ENCODE results near the gene PVALEF.

PVALEF gene

DNA sequence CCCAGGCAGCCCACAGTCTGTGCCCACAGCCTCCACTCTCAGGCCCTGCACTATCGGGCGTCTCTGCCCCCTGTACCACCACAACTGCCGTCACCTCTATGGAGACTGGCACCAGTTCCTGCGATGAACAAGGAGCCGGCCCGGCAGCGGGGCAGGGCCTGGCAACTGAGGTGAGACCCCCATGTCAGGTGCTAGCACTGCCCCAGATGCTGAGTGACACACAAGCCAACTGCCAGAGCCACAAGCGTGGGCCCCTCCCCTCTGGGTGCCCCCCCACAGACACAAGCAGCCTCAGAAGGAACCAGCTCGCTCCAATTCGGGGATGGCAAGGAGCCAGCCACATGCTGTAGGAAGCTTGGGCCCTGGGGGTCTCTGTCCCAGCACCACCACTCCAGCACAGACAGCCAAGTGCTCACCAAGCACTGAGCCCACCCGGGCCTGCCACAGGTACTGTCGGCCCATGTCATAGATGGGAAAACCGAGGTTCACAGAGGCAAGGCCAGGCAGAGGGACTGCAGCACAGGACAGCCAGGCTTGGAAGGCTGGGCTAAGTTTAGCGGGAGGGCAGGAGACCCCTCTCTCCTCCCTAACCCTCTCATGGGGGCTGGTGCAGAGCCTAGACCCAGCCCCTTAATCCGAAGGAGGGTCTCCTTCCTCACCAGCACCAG is 1.5 kb upstream of the PVALEF start:
- no peak for DNase-seq

DNA sequence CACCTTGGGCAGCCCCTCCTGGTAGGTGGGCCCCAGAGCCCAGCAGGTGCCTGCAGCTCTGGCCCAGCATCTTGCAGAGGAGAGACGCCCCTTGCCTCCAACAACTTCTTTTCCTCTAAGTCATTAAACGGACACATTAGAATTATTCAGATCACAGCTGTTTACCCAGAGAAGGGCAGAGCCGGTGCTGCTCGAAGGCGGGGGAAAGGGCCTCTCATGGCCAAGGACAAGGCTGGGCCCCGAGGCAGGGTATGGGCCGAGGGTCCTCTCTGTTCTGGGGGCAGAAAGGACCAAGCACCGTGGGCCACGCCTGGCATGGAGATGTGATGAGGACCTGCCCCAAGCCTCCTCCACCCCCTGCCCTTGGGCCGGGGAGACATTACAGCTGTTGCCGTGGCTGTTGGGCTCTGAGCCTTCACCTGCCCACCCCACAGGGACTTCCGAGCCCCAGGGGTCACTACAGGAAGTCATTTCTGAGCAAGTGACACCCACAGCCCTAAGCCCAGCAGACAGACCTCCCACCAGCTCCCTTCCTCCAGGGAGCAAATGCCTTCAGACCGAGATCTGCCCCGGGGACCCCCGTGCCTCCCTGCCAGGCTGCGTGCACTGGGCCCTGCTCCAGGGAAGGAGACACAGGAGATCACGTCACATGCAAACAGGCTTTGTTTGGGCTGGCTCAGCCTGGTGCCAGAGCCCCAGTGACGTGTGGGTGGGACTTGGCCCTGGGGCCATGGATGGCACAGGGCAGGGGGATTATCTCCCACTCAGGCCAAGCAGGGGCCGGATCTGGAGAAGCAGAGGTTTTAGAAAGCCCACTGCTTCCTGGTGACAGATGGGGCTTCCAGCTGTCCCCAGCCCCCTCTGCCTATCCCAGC is 699 bp upstream of the PVALEF start:
- no peak for DNase-seq

DNA sequence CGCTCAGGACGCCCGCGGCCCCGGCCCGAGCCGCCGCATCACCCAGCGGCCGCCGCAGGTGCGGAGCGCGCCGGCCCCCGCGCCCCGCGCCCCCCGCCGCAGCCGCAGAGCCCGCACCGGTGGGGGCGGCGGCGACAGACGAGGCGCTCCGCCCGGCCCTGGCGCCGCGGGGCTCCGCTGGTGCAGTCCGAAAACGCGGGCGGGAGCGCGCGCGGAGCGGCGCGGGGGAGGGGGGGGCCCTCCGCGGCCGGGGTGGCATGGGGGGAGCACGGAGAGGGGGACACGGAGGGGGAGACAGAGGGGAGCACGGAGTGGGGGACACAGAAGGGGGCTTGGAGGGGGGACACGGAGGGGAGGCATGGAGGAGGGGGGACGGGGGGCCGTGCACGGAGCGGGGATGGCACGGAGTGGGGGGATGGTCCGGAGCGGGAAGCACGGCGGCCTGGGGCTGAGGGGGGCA is 756 bp downstream of the PVALEF start, which contains the start of gene AATK:
TSS of gene AATK (minus strand) at position 189 of the 460 bp plus-strand sequence. CDS start 229 bp downstream, outside the sequence.
- DNase-seq: no peak

DNA sequence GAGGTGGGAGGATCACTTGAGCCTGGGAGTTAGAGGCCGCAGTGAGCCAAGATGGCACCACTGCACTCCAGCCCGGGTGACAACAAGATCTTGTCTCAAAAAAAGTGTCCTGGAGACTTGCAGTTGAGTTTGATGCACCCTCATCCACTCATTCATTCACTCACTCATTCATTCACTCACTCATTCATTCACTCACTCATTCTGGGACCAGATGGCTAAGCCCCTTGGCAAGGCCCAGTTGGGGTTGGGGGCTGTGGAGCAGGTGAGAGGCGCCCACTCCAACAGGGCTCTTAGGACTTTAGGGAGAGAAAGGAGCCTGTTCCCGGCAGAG is 1.9 kb downstream of the PVALEF start:
- DNase-seq: no peak

DNA sequence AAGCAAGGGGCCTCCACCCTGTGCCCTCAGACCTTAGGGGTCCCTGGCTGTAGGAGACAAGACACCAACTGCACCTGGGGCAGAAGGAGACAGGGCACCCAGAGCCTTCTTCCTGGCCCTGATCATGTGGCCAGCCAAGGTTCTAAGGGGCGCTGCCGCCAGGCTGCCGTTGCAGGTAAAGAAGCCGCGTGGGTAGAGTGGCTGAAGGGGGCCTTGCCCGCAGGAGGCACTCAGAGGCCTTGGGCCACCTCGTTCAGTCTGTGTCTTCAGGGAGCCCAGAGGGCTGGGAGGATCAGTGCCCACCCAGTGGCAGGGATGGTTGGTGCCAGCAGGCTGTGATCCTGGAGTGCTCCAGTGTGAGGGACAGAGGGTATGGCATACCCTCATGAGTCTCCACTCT is 2.3 kb downstream of the PVALEF start:
- DNase-seq: no peak

DNA sequence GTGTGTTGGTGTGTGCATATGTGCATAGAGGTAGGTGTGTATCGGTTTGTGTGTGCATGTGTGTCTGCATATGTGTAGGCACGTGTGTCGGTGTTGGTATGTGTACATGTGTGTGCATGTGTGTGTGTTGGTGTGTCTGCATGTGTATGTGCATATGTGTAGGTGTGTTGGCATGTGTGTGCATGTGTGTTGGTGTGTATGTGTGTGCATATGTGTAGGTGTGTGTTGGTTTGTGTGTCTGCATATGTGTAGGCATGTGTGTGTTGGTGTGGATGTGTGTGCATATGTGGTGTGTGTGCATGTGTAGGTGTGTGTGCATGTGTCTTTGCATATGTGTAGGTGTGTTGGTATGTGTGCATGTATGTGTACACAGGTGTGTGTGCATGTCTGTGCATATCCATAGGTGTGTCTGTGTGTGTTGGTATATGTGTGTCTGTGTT is 4.6 kb downstream of the PVALEF start:
- DNase-seq: no peak

DNA sequence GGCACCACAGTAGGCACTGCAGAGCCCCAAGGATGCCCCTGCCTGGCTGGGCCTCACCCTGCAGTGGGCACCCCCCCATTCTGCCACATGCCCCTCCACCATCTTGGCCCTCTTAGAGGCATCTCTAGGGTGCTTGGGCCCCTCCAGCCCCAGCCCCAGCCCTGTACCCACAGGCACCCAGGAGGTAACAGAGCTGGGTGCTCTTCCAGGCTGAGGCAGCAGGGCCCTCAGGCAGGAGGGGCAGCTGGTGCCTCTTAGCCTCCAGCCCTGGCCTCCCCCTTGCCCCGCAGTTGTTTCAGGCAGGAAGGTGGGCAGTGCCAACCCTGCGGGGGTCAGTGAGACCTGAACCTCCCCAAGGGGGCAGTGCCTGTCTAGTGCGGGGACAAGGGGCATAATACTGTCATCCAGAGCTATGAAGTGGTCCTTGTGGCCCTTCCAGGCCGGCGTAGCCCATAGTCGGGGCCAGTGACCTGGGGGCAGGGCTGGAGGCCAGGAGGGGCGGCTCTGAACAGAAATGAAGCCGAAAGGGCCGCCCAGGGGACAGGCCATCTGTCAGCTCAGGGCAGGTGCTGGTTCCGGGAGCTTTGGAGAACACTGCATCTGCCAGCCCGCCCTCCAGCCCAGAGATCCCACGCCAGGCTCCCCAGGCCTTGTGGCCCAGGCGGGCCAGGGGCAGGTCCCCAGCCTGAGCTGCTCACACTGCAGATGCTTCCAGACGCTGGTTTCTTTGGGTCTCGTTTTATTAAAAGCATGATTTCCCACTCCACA is 5.6 kb downstream of the PVALEF start:
- no peak for DNase-seq

DNA sequence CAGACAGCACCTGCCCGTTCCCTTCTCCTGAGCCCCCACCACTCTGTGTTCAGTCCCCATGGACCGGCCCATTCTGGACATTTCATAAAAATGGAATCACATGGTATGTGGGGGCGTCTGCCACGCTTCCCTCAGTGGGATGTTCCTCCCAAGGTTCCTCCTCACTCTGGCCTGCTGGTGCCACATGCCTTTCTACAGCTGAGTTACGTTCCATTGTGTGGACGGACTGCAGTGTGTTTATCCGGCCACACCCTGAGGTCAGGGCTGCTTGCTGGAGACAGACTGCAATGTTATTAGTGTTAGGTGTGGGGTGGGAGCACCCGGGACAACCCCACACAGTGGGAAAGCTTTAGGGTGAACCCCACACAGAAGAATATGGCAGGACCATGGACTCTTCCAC is 6.6 kb downstream of the PVALEF start:
- no peak for DNase-seq

DNA sequence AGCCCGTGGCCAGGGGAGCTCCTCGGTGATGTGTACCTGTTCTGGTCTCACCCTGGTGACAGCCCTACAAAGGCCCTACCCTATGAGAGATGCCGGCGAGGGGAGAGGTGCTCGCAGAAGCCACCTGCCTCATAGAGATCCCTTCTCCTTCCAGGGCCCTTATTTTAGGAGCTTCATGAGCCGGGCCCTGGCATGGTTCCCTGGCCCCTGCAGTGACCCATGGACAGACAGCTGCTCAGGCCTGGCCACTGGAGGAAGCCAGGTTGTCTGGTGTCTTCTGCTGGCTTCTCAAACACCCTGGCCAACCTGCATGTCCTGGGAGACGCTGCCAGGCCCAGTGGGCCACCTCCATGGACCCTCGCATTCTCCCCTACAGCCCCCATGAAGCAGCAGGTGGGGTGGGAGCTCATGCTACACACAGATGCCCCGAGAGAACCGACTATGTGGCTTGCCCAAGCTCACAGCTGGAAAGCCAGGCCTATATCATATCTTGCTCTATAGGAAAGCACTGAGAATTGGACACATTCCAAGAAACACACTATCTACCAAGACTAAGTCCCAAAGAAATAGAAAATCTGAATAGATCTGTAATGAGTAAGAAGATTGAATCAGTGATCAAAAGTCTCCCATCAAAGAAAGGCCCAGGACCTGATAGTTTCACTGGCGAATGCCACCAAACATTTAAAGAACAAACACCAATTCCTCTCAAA is 7.9 kb downstream of the PVALEF start:
- DNase-seq: no peak

DNA sequence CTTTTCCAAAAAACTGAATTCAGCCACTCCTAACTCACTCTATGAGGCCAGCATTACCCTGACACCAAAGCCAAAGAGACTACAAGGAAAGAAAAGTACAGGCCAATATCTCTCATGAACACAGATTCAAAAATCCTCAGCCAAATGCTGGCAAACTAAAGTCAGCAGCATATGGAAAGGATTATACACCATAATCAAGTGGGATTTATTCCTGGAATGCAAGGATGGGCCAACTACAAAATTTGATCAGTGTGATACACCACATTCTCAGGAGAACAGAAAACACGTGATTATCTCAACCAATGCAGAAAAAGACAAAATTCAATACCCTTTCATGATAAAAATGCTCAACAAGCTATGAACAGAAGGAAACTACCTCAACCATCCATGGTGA is 8.5 kb downstream of the PVALEF start:
- no peak for DNase-seq

DNA sequence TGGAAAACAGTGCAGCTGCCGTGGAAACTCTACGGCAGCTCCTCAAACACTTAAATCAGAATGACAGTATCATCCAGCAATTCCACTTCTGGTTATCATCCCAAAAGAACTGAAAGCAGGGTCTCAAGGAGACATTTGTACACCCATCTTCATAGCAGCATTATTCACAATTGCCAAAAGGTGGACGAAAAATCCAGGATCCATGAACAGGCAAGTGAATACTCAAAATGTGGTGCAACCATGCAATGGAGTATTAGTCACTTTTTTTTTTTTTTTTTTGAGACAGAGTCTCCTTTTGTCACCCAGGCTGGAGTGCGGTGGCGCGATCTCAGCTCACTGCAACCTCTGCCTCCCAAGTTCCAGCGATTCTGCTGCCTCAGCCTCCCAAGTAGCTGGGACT is 11.4 kb downstream of the PVALEF start:
- no peak for DNase-seq

DNA sequence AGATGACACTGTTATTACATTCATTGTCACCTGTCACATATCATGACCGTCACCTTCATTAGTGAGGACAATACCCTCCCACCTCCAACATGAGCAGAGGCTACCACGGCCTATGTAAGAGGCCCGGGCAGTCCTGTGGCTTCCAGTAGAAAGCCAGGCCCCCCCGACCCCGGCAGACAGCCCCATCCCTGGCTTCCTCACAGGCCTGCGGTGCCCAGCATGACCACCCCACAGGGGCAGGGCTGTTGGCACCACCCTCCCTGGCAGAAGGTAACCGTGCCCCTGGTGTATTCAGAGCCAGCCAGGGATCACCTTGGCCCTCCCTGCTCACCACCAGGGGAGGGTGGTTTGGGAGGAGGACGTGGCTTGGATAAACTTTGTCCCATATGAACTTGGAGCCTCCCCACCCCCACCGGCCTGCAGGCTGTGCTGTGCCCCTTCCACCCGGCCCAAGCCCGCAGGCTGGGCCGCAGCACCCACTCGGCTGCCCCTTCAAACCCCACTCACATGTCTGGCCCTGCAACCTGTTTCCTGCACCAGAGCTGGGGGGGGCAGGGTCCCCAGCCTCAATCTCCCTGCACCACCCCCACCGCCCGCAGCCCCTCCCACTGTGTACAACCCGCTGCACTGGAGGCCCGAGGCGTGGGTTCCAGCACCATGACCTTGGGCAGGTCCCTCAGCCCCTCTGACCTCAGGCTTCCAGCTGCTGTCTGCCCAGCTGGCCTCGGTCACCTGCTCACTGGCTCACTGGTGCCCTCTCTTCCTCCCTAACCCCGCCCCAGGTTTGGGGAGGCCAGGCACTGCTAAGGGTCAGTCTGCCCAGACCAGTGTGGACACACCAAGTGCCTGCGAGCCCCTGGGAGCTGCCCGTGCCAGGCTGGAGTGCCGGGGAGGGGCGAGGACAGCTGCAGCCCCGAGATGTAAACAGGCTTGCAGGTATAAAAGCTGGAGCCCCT is 13.1 kb downstream of the PVALEF start:
- no peak for DNase-seq

DNA sequence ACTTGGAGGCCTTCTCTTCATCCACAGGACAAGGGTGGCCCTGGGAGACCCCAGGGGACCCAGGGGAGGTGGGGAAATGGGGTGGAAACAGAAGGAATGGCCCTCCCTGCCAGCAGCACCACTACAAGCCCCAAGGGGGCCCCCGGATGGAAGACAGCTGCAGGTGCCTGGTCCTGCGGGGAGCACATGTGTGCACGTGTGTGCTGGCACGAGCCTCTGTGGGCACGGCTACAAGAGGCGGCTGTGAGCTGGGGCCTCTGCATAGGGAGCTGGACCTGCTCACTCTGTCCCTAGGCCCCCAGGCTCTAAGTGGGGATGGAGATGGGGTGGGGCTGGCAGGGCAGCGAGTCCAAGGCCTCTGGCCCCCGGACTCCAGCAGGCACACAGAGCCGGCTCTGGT is 13.9 kb downstream of the PVALEF start:
- no peak for DNase-seq

DNA sequence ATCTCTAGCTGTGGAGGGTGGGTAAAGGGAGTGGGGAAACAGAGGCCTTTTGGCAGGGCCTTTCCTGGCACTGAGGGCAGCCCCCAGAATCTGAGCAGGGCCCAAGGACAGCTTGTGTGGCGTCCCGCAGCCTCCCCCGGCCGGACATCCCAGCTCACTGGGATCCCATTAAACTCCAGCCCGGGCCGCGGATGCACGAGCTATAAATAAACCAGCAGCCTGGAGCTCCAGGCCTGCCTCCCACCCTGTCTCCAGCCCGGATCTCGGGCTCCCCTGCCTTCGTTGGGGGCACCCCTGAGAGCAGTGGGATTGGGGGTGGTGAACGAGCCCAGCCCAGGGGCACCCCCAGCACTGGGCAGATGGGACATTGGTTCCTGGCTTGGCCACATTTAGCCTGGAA is 14.6 kb downstream of the PVALEF start:
- no peak for DNase-seq

DNA sequence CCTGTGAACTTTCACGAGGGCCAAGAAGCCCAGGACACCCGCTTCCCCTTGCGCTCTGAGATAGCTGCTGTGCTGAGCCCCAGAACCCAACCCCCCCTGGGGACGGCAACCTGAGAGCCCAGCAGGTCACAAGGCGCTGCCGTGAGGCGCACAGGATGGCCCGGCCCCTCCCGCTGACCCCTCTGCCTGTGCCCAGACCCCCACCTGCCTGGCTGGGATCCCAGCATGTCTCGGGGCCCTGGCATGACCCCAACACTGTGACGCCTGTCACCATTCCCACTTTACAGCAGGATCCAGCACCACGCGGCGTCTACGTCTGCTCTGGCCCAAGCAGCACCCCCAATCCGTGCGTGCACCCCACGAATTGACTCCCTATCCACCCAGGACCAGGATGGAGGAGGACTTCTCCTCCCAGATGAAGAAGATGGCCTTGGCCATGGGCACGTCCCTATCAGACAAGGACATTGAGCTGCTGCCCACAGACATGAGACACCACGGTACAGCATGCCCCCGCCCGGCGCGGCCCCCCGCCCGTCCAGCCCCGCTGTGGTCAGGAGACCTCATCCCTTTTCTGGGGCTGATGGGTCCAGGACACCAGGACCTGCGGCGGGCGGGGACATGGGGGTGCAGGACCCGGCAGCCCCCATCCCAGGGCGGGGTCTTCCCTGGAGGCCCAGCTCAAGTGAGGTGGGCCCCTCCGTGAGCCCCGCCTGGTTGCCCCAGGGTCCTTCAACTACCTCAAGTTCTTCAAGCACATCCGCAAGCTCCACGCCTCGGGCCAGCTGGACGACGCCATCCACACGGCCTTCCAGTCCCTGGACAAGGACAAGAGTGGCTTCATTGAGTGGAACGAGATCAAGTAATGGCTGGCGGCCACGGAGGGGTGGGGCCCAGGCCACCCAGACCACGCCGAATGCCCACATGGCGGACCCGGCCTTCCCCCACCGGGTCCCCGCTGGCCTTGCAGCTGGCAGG is 15.8 kb downstream of the PVALEF start:
- DNase-seq: no peak

DNA sequence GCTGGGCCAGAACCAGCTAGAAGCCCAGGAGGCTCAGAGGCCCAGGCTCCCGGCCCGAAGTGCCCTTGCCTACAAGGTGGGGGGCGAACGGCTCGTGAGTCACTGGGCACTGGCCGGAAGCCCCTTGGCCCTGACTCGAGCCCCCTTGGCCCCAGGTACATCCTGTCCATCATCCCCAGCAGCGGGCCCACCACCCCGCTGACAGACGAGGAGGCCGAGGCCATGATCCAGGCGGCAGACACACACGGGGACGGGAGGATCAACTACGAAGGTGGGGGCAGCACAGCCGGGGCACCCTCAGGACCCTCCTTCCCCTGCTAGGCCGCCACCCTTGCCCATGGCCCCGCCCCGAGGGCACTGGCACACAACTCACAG is 16.5 kb downstream of the PVALEF start:
- no peak for DNase-seq

DNA sequence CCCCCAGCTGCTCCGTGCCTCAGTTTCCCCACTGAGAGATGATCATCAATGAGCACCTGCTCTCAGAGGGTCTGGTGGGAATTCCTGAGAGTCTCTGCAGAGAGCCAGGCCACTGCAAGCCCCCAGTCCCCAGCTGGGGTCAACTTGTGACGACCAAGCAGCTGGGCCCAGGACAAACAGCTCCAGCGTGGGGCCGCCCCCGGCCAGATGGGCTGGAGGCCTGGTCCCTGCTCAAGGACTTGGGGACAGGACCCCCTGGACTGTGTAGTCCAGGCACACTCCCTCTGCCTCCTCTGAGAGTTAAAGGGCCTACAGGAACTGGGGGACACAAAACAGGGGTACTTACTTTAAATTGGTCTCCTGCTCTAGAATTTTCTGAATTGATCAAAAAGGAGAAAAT is 17.3 kb downstream of the PVALEF start:
- no peak for DNase-seq

DNA sequence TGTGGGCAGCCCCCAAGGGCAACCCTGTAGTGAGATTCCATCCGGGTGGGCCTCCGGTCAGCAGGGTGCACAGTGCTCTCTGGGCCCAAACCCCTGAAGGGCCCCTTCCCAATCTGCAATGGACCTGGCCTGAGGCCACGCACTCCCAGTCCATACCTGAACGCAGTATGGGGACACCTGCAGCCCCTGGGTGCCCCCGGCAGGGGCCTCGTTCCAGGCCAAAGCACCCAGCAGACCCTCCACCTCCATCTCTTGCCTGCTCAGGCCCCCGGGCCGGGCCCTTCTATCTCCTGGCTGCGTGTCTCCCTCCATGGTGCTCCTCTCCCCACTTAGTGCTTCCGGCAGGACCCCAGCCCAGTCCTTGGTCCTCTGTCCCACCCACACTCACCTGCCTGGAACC is 18.0 kb downstream of the PVALEF start:
- DNase-seq: no peak

DNA sequence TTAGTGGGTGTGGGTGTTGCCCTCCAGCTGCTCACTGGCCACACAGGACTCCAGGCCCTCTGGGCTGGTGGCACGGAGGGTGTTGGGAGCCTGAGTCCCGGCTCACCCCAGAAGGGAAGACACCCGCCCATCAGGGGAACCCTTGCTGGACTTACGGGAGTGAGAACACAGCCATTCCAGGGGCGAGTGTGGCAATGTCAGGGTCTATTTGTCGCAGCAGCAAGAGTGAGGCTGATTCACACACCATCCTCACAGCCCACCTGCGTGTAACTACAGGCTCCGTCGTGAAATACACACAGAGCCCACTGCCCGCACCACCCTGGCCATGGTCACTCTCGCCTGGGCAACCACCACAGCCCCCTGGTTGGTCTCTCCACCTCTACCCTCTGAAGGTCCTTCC is 18.5 kb downstream of the PVALEF start:
- DNase-seq: no peak

DNA sequence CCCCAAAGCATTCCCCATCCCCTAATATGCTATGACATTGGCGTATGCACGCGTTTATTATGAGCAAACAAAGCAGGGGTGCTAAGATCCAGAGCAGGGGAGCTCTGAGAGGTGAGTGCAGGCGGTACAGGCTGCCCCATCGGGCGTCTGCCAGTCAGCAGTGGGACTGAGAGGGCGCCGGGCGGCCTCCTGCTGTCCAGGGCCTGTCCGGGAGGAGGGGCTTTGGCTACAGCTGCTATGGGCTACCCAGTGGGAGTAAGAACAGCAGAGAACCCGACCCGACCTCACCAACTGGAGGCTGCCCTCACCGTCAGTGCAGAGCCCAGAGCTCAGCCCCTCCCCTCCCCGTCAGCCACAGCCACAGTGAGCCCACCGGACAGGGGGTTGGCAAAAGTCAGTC is 19.2 kb downstream of the PVALEF start:
- DNase-seq: no peak

DNA sequence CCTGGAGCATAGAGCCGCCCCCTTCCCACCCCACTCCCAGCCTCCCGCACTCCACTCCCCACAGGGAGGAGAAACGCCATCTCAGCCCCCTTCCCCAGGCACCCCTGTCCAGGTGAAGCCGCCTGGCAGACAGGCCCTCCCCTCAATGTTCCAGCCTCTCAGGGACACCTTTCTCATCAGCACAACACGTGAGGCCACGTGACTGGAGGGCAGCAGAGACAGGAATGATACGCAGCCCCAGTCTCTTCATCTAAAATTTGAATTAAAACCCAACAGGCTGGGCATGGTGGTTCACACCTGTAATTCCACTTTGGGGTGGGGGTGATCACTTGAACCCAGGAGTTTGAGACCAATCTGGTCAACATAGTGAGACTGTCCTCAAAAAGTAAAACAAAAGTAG is 20.9 kb downstream of the PVALEF start:
- DNase-seq: no peak

Measured in stimulated activated CD4-positive, alpha-beta T cell treated with anti-CD3 and anti-CD28 coated beads, Interleukin-12 subunit alpha, Interleukin-12 subunit beta, amount 100 ng/mL, for 4 hours (primary cell).